HFFc6 (cell line): ENCODE measurements around the gene CHAF1B. TPM values are rescaled to one million over a fixed set of nuclear protein-coding genes. Genes with fewer than 3 reads are reported as not detected.

ENCODE experiments used
- DNase-seq: peaks from one replicate; pipeline ENCODE4 v3.0.0-alpha.2; 2018
- H3K27ac Mint-ChIP-seq: 2 replicates; pipeline ENCODE4 v1.8.0; 2020; ENCODE audit warnings: mild to moderate bottlenecking, mixed read lengths
- H3K27me3 Mint-ChIP-seq: 2 replicates; pipeline ENCODE4 v1.8.0; 2021; ENCODE audit warnings: mild to moderate bottlenecking, moderate library complexity, mixed read lengths; ENCODE audit not compliant: insufficient read depth
- H3K36me3 Mint-ChIP-seq: 2 replicates; pipeline ENCODE4 v1.8.0; 2021; ENCODE audit warnings: low read depth, mixed read lengths
- H3K4me1 Mint-ChIP-seq: 2 replicates; pipeline ENCODE4 v1.8.0; 2020; ENCODE audit warnings: low read depth, mixed read lengths
- H3K4me3 Mint-ChIP-seq: 2 replicates; pipeline ENCODE4 v1.8.0; 2020; ENCODE audit warnings: mild to moderate bottlenecking, moderate library complexity, mixed read lengths
- H3K9me3 Mint-ChIP-seq: 2 replicates; pipeline ENCODE4 v1.8.0; 2020; ENCODE audit warnings: mild to moderate bottlenecking, mixed read lengths
- total RNA-seq, 6 experiments: library from RNA; stranded (reverse); fragmentation: NEBNext Ultra II Directional; extraction: Animal tissue kit (Norgen Biotek cat#: 25700); gene quantifications; 2 replicates in 1 of 6; 3 replicates in 5 of 6; pipeline ENCODE4 v1.2.3, GENCODE V29; 2021
- TF ChIP-seq, protein P1 (sequence below): fragments of 200-600 bp; sonication (generic); IDR thresholded peaks from 2 replicates; pipeline ENCODE4 v1.5.0; 2021; ENCODE audit warnings: antibody characterized with exemption, mild to moderate bottlenecking

The CHAF1B gene
- total RNA-seq, 6 experiments from 2014 or later: 4.3 to 11.4 (median 10.5) TPM

DNA sequence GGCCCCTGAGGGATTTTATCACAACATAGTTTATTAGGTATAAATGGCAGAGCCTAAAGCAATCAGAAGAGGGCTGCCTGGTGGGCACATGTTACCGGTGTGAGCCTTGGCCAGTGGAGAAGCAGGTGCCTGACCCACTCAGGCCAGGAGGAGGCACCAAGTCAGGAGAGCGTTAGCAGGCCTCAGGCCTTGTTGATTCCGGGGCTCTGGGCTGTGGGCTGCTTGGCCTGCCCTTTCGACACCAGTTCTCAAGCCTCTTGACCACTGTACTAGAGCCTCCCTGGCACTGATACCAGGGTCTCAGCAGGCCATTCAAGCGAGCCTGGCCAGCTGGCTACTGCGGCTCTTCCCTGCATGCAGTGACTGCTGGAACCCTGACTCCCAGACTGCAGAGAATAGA lies 73.9 kb downstream of the CHAF1B start:
- Mint-ChIP-seq H3K27me3 (peaks cover 7% of the 10 kb centered on the region; the same call in 1 of the 2 replicates), H3K4me3 (no peak overlapping the region), H3K27ac (no peak overlapping the region), H3K4me1 (peaks cover 5% of the 10 kb centered on the region; the same call in 1 of the 2 replicates), H3K36me3 (no peaks in the 10 kb centered on the region), H3K9me3 (no peaks in the 10 kb centered on the region)
- DNase-seq: no peak
- TF ChIP-seq, protein P1, sequence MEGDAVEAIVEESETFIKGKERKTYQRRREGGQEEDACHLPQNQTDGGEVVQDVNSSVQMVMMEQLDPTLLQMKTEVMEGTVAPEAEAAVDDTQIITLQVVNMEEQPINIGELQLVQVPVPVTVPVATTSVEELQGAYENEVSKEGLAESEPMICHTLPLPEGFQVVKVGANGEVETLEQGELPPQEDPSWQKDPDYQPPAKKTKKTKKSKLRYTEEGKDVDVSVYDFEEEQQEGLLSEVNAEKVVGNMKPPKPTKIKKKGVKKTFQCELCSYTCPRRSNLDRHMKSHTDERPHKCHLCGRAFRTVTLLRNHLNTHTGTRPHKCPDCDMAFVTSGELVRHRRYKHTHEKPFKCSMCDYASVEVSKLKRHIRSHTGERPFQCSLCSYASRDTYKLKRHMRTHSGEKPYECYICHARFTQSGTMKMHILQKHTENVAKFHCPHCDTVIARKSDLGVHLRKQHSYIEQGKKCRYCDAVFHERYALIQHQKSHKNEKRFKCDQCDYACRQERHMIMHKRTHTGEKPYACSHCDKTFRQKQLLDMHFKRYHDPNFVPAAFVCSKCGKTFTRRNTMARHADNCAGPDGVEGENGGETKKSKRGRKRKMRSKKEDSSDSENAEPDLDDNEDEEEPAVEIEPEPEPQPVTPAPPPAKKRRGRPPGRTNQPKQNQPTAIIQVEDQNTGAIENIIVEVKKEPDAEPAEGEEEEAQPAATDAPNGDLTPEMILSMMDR: no peak

DNA sequence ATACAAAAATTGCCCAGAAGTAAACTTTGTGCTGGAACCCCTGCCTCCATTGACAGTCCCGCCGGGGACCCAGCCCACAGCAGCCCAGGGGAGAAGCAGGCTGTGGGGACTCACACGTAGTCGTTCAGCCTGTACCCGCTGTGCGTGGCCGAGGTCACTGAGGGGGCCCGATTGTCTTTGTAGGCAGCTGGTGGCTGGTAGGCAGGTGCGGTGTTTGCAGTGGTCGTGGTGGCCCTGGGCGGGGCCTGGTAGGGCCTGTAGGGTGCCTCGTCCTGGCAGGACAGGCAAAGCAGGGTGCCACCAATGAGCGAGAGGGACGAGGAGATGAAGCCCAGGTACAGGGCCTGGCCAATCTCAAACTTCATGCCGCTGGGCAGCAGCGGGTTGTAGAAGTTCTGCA lies 75.7 kb downstream of the CHAF1B start:
- Mint-ChIP-seq H3K36me3 (no peaks in the 10 kb centered on the region), H3K27me3 (peaks cover 8% of the 10 kb centered on the region; the same call in 1 of the 2 replicates), H3K4me1 (peaks cover 15% of the 10 kb centered on the region; the same call in 1 of the 2 replicates), H3K4me3 (no peak overlapping the region), H3K9me3 (no peaks in the 10 kb centered on the region), H3K27ac (no peak overlapping the region)
- TF ChIP-seq, protein P1: no peak
- no peak for DNase-seq

DNA sequence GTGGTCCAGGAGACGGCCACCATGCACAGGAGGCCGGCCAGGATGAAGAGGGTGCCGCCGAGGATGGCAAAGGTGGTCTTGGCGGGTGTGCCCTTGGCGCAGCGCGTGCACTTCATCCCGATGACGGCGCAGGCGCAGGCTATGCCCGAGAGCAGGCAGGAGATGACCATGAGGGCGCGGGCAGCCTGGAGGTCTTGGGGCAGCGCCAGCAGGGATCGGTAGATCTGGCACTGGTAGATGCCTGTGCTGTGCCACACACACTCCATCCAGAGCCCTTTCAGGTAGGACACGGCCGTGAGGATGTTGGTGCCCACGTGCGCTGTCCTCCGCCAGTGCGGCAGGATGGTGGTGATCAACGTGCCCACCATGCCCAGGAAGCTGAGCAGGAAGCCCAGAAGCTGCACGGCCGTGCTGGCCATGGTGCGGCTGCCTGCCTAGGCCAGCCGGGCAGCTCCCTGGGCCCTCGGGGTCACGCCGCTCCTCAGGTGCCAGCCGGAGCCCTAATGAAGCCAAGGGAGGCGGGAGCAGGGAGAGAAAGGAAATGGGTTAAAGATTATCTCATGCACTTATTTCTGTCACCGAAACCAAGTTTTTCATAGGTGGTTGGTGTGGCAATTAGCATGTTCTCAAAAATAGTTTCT lies 76.2 kb downstream of the CHAF1B start:
- Mint-ChIP-seq H3K4me1 (peaks cover 17% of the 10 kb centered on the region; the same call in 1 of the 2 replicates), H3K27me3 (peaks cover 8% of the 10 kb centered on the region; the same call in 1 of the 2 replicates), H3K36me3 (no peaks in the 10 kb centered on the region), H3K27ac (no peak overlapping the region), H3K9me3 (no peaks in the 10 kb centered on the region), H3K4me3 (no peak overlapping the region)
- DNase-seq: no peak
- TF ChIP-seq, protein P1: no peak

DNA sequence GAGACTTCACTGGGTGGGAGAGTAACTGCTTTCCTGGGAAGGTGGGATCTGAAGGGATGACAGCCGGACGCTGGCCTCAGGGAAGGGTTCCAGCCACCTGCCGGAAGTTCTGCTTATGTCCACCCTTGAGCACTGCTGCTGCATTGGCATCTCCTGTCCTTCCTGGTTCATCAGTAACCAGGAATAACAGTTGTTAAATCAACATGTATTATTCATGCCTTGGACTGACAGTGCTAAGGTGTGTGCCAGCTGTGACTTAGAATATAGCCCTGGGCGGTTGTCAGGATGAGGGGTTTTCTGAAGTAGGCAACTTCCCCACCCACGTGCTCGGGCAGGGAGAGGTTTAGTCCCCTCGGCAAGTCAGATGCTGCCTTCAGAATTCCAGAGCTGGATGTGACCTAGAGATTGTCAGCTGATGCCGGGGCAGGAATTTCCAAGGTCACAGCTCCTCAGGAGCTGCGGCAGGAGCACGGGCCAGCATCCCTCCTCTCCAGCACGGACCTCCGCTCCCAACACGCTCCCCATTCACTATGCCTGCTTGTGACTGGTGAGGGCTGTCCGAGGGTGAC lies 76.8 kb downstream of the CHAF1B start:
- Mint-ChIP-seq H3K4me3 (no peak overlapping the region), H3K4me1 (peaks cover 17% of the 10 kb centered on the region; the same call in 1 of the 2 replicates), H3K27ac (no peak overlapping the region), H3K9me3 (no peaks in the 10 kb centered on the region), H3K27me3 (peaks cover 8% of the 10 kb centered on the region; the same call in 1 of the 2 replicates), H3K36me3 (no peaks in the 10 kb centered on the region)
- no peak for DNase-seq
- TF ChIP-seq, protein P1: no peak

DNA sequence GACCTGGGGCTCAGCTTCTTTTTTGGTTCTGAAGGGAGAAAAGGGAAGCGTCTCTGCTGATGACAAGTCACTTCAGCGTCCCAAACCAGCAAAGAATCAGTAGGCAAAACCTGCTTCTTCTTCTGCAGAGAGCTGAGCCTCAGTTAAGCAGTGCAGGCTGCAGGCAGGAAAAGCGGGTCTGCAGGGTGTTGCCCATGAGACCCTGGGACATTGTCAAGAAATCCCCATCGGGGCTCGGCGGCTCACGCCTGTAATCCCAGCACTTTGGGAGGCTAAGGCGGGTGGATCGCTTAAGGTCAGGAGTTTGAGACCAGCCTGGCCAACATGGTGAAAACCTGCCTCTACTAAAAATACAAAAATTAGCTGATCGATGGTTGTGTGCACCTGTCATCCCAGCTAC lies 78.0 kb downstream of the CHAF1B start:
- Mint-ChIP-seq H3K27ac (no peak overlapping the region), H3K4me1 (peaks cover 17% of the 10 kb centered on the region; the same call in 1 of the 2 replicates), H3K9me3 (no peaks in the 10 kb centered on the region), H3K36me3 (no peaks in the 10 kb centered on the region), H3K4me3 (no peak overlapping the region), H3K27me3 (peaks cover 8% of the 10 kb centered on the region; the same call in 1 of the 2 replicates)
- TF ChIP-seq, protein P1: no peak
- no peak for DNase-seq
